ENCODE data around the gene GLYATL1.

The GLYATL1 gene

DNA sequence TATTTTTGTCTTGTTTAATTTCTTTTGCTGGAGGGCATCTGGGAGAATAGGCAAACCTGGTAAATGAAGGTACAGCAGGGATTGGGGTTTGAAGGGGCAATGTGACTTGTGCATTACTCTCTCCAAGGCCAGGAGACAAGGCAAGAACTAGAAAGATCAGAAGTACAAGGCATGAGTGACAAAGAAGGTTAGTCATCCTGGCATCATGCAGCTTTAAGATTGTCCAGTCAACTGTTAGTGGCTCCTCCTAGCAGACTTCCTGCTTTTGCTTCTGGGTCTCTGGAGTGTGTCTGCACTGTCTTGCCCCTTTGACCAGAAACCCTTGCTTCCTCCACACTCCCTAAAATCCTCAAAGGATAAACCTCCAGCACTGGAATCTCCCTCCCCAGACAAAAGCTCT is 27.2 kb upstream of the GLYATL1 start:
- Histone ChIP-seq H3K36me3 (ENCODE audit: insufficient read depth) (no peaks in the 10 kb centered on the region), H3K4me3 (IDR thresholded peaks at IDR 0.05; ENCODE audit: insufficient read depth, low read depth, low read length) (no peak overlapping the region), H2AFZ (ENCODE audit: low read depth) (no peak overlapping the region), H3K4me2 (no peak overlapping the region), H3K9ac (no peak overlapping the region), H4K20me1 (ENCODE audit: insufficient read depth) (no peaks in the 10 kb centered on the region), H3K79me2 (ENCODE audit: insufficient read depth, low read depth) (no peaks in the 10 kb centered on the region), H3K27ac (no peak overlapping the region), H3K27me3 (ENCODE audit: insufficient read depth, low read depth) (no peaks in the 10 kb centered on the region), H3K4me1 (ENCODE audit: low read depth, poor library complexity, severe bottlenecking) (no peaks in the 10 kb centered on the region)
- TF ChIP-seq, protein P1, sequence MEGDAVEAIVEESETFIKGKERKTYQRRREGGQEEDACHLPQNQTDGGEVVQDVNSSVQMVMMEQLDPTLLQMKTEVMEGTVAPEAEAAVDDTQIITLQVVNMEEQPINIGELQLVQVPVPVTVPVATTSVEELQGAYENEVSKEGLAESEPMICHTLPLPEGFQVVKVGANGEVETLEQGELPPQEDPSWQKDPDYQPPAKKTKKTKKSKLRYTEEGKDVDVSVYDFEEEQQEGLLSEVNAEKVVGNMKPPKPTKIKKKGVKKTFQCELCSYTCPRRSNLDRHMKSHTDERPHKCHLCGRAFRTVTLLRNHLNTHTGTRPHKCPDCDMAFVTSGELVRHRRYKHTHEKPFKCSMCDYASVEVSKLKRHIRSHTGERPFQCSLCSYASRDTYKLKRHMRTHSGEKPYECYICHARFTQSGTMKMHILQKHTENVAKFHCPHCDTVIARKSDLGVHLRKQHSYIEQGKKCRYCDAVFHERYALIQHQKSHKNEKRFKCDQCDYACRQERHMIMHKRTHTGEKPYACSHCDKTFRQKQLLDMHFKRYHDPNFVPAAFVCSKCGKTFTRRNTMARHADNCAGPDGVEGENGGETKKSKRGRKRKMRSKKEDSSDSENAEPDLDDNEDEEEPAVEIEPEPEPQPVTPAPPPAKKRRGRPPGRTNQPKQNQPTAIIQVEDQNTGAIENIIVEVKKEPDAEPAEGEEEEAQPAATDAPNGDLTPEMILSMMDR (conservative IDR thresholded peaks at IDR 0.05; ENCODE audit: low read depth, low read length) = no peak

DNA sequence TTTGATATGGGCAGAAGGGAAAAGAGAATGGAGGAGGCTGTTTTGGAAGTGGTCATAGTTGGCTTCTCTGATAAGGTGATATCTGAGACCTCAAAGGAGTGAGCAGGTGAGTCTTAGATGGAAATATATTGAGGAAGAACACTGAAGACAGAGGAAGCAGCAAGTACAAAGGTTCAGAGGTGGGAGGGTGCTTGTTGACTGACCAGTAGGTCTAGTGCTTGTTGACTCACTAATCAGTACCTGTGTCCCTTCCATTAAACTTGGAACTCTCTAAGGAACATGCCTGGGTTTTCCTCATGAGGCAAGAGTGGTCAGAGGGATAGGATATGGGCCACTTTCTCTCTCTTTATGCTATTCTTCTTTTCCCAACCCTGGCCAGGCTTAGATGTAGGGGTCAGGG is 25.6 kb upstream of the GLYATL1 start:
- no peaks in the 10 kb centered on the region for H3K36me3 ChIP-seq (ENCODE audit: insufficient read depth)
- H3K27ac ChIP-seq = no peak overlapping the region
- no peaks in the 10 kb centered on the region for H3K27me3 ChIP-seq (ENCODE audit: insufficient read depth, low read depth)
- H4K20me1 ChIP-seq (ENCODE audit: insufficient read depth) = no peaks in the 10 kb centered on the region
- H3K79me2 ChIP-seq (ENCODE audit: insufficient read depth, low read depth) = no peaks in the 10 kb centered on the region
- H3K4me1 ChIP-seq (ENCODE audit: low read depth, poor library complexity, severe bottlenecking) = no peaks in the 10 kb centered on the region
- H3K9ac ChIP-seq = no peak overlapping the region
- no peak overlapping the region for H3K4me3 ChIP-seq (IDR thresholded peaks at IDR 0.05; ENCODE audit: insufficient read depth, low read depth, low read length)
- no peak overlapping the region for H3K4me2 ChIP-seq
- H2AFZ ChIP-seq (ENCODE audit: low read depth) = no peak overlapping the region
- TF ChIP-seq, protein P1 (conservative IDR thresholded peaks at IDR 0.05; ENCODE audit: low read depth, low read length) = no peak

DNA sequence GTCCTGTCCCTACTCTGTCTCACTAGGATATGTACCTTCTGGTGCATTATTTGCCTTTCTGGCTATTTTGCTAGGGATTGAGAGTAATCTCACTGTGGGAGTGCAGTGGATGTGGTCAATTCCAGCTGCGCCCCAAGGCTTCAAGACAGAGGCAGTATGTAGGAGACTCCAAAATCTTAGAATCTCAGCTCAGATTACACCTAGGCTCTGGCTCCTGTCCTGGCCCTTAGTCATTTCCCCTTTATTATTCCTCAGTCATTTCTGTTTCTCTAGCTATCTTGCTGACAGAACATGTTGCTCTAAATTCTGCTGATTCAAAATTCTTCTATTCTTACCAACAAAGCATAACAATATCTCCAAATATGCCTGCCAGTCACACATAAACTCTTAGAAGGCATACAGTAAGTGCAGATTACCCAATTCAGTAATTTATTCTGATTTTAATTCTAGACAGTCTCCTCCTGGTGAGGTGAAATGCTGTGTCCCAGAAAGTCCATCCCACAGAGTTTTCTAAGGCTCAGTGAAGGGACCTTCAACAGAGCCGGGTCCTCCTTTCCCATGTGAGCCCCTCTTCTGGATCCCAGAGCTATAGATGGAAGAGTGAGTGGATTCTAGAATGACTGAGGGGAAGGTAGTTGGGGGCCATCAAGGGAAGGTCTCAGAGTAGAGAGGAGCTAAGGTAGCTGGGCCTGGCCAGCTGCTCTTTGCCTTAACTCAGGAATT is 24.3 kb upstream of the GLYATL1 start:
- no peak overlapping the region for H3K27ac ChIP-seq
- no peak overlapping the region for H3K9ac ChIP-seq
- no peaks in the 10 kb centered on the region for H3K4me1 ChIP-seq (ENCODE audit: low read depth, poor library complexity, severe bottlenecking)
- H3K4me3 ChIP-seq (IDR thresholded peaks at IDR 0.05; ENCODE audit: insufficient read depth, low read depth, low read length) = no peak overlapping the region
- H3K36me3 ChIP-seq (ENCODE audit: insufficient read depth) = no peaks in the 10 kb centered on the region
- H3K4me2 ChIP-seq = no peak overlapping the region
- no peak overlapping the region for H2AFZ ChIP-seq (ENCODE audit: low read depth)
- TF ChIP-seq, protein P1 (conservative IDR thresholded peaks at IDR 0.05; ENCODE audit: low read depth, low read length) = no peak
- no peaks in the 10 kb centered on the region for H3K27me3 ChIP-seq (ENCODE audit: insufficient read depth, low read depth)
- no peaks in the 10 kb centered on the region for H3K79me2 ChIP-seq (ENCODE audit: insufficient read depth, low read depth)
- H4K20me1 ChIP-seq (ENCODE audit: insufficient read depth) = no peaks in the 10 kb centered on the region

DNA sequence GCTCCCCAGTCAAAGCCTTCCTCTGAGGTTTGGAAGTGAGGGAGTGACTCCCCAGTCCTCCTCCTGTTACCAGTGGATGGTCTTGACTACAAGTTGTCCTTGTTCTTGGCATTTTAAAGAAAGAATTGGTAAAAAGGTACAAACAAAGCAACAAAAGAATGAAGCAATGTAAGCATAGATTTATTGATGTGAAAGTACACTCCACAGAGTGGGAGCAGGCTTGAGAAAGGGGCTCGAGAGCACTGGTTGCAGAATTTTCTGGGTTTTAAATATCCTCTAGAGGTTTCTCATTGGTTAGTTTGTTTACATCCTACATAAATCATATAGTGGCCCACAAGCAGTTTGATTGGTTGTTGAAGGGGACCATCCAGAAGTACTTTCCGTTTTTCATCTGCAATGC is 22.7 kb upstream of the GLYATL1 start:
- Histone ChIP-seq H3K4me3 (IDR thresholded peaks at IDR 0.05; ENCODE audit: insufficient read depth, low read depth, low read length) (no peak overlapping the region), H3K79me2 (ENCODE audit: insufficient read depth, low read depth) (no peaks in the 10 kb centered on the region), H3K9ac (no peak overlapping the region), H3K36me3 (ENCODE audit: insufficient read depth) (no peaks in the 10 kb centered on the region), H3K4me2 (no peak overlapping the region), H2AFZ (ENCODE audit: low read depth) (no peak overlapping the region), H3K27ac (no peak overlapping the region), H3K27me3 (ENCODE audit: insufficient read depth, low read depth) (no peaks in the 10 kb centered on the region), H3K4me1 (ENCODE audit: low read depth, poor library complexity, severe bottlenecking) (no peaks in the 10 kb centered on the region), H4K20me1 (ENCODE audit: insufficient read depth) (no peaks in the 10 kb centered on the region)
- TF ChIP-seq, protein P1 (conservative IDR thresholded peaks at IDR 0.05; ENCODE audit: low read depth, low read length) = no peak
